ENCODE results near the gene RGL1. TPM values are rescaled to one million over a fixed set of nuclear protein-coding genes. Genes with fewer than 3 reads are reported as not detected.

Gene RGL1
- total RNA-seq, 1 experiment from 2014 or later = 2.1 TPM

DNA sequence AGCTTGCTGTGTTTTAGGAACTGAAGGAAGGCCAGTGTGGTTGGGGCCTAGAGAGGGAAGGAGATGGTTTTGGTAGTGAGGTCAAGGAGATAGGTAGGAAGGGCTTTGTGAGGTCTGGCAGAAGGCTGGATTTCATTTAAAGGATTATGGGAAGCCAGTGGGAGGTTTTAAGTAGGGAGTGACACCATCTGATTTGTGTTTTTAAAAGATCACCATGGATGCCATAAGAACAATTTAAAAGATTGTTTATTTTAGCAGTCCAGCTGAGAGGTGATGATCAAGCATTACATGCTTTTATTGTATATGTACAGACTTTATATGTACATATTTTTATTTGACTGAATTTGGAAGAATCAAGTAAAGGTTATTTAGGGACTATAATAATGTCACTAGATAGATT is 26.4 kb downstream of the RGL1 start:
- Mint-ChIP-seq H3K4me1 (ENCODE audit: insufficient read depth, unreplicated experiment) (no peaks in the 10 kb centered on the region), H3K36me3 (ENCODE audit: insufficient read depth, unreplicated experiment) (no peaks in the 10 kb centered on the region), H3K4me3 (ENCODE audit: unreplicated experiment) (no peak overlapping the region), H3K9me3 (ENCODE audit: unreplicated experiment) (no peaks in the 10 kb centered on the region), H3K27ac (ENCODE audit: low read depth, unreplicated experiment) (no peak overlapping the region), H3K27me3 (ENCODE audit: insufficient read depth, unreplicated experiment) (no peaks in the 10 kb centered on the region)
- BruUV-seq (replicated peaks) = no TSS peak
- ChIA-PET POLR2A (interaction anchor here (1.7 kb wide), 1 partner anchor 8 kb away, joined by 3 read pairs; no protein-coding TSS in a partner anchor), CTCF (interaction anchor here (0.6 to 2.0 kb wide), 2 partner anchors 15 to 656 kb away, joined by 3 to 5 read pairs; no protein-coding TSS in a partner anchor)
- TF ChIP-seq, protein P1, sequence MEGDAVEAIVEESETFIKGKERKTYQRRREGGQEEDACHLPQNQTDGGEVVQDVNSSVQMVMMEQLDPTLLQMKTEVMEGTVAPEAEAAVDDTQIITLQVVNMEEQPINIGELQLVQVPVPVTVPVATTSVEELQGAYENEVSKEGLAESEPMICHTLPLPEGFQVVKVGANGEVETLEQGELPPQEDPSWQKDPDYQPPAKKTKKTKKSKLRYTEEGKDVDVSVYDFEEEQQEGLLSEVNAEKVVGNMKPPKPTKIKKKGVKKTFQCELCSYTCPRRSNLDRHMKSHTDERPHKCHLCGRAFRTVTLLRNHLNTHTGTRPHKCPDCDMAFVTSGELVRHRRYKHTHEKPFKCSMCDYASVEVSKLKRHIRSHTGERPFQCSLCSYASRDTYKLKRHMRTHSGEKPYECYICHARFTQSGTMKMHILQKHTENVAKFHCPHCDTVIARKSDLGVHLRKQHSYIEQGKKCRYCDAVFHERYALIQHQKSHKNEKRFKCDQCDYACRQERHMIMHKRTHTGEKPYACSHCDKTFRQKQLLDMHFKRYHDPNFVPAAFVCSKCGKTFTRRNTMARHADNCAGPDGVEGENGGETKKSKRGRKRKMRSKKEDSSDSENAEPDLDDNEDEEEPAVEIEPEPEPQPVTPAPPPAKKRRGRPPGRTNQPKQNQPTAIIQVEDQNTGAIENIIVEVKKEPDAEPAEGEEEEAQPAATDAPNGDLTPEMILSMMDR (IDR thresholded peaks at IDR 0.05; ENCODE audit: unreplicated experiment) = no peak
- DNase-seq (ENCODE audit: unreplicated experiment) = no peak
- intact Hi-C loops (cut with micrococcal nuclease) = no loop called here

DNA sequence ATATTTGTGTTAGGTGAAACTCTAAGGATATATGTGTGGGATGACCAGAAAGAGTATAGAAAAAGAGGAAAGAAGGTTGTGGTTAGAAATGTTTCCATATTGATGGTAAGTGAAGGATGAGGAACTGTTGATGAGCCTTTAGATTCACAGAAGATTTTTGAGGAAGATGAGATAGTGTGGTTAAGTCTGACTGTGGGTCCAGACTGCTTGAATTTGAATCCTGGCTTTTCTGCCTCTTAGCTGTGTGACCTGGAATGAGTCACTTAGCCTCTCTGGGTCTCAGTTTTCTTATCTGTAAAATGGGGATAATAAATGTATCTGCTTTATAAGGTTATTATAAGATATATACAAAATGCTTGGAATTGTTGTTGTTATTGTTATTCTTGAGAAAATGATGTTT is 27.5 kb downstream of the RGL1 start:
- ChIA-PET POLR2A (interaction anchor here (0.6 to 1.7 kb wide), 2 partner anchors 9 to 1050 kb away, joined by 3 read pairs; no protein-coding TSS in a partner anchor), CTCF (no interaction called here)
- intact Hi-C loops (cut with micrococcal nuclease) = no loop called here
- Mint-ChIP-seq H3K36me3 (ENCODE audit: insufficient read depth, unreplicated experiment) (no peaks in the 10 kb centered on the region), H3K27me3 (ENCODE audit: insufficient read depth, unreplicated experiment) (no peaks in the 10 kb centered on the region), H3K9me3 (ENCODE audit: unreplicated experiment) (no peaks in the 10 kb centered on the region), H3K4me1 (ENCODE audit: insufficient read depth, unreplicated experiment) (no peaks in the 10 kb centered on the region), H3K4me3 (ENCODE audit: unreplicated experiment) (no peak overlapping the region), H3K27ac (ENCODE audit: low read depth, unreplicated experiment) (no peak overlapping the region)
- TF ChIP-seq, protein P1 (IDR thresholded peaks at IDR 0.05; ENCODE audit: unreplicated experiment) = no peak
- BruUV-seq (replicated peaks) = no TSS peak
- DNase-seq (ENCODE audit: unreplicated experiment) = no peak

DNA sequence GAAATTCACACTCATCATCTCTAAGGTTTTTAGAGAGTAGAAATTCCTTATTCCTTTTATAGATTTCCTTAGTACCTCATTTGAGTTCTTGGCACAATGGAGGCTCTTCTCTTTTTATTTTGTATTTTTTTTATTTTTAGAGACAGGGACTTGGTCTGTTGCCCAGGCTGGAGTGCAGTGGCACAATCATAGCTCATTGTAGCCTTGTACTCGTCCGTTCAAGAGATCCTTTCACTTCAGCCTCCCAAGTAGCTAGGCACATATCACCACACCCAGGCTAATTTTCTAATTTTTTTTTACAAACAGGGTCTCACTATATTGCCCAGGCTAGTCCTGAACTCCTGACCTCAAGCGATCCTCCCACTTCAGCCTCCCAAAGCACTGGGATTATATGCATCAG is 29.6 kb downstream of the RGL1 start:
- no peak overlapping the region for H3K4me3 Mint-ChIP-seq (ENCODE audit: unreplicated experiment)
- intact Hi-C loops (cut with micrococcal nuclease) = no loop called here
- no peaks in the 10 kb centered on the region for H3K36me3 Mint-ChIP-seq (ENCODE audit: insufficient read depth, unreplicated experiment)
- CTCF ChIA-PET = no interaction called here
- H3K9me3 Mint-ChIP-seq (ENCODE audit: unreplicated experiment) = peaks cover 6% of the 10 kb centered on the region
- H3K27ac Mint-ChIP-seq (ENCODE audit: low read depth, unreplicated experiment) = no peak overlapping the region
- POLR2A ChIA-PET = no interaction called here
- no peaks in the 10 kb centered on the region for H3K4me1 Mint-ChIP-seq (ENCODE audit: insufficient read depth, unreplicated experiment)
- no peak for DNase-seq (ENCODE audit: unreplicated experiment)
- no peaks in the 10 kb centered on the region for H3K27me3 Mint-ChIP-seq (ENCODE audit: insufficient read depth, unreplicated experiment)
- no TSS peak for BruUV-seq (replicated peaks)
- TF ChIP-seq, protein P1 (IDR thresholded peaks at IDR 0.05; ENCODE audit: unreplicated experiment) = no peak

- H3K4me1 Mint-ChIP-seq (ENCODE audit: insufficient read depth, unreplicated experiment) = no peaks in the 10 kb centered on the region
- CTCF ChIA-PET = interaction anchor here (0.8 to 1.0 kb wide), 2 partner anchors 9 to 151 kb away, joined by 3 read pairs; no protein-coding TSS in a partner anchor
- no peak overlapping the region for H3K4me3 Mint-ChIP-seq (ENCODE audit: unreplicated experiment)
Observed at GRCh38 chr1:183836598-183836997, 31.7 kb downstream of the RGL1 start.

More at GRCh38 chr1:183836598-183836997, 31.7 kb downstream of the RGL1 start:
- H3K9me3 Mint-ChIP-seq (ENCODE audit: unreplicated experiment) = peaks cover 7% of the 10 kb centered on the region
- H3K27me3 Mint-ChIP-seq (ENCODE audit: insufficient read depth, unreplicated experiment) = no peaks in the 10 kb centered on the region
- POLR2A ChIA-PET = no interaction called here
- DNase-seq (ENCODE audit: unreplicated experiment) = no peak
- no peaks in the 10 kb centered on the region for H3K36me3 Mint-ChIP-seq (ENCODE audit: insufficient read depth, unreplicated experiment)
- intact Hi-C loops (cut with micrococcal nuclease) = no loop called here
- no TSS peak for BruUV-seq (replicated peaks)
- H3K27ac Mint-ChIP-seq (ENCODE audit: low read depth, unreplicated experiment) = no peak overlapping the region
- TF ChIP-seq, protein P1 (IDR thresholded peaks at IDR 0.05; ENCODE audit: unreplicated experiment) = no peak

All from MCF 10A (cell line).